K562 (cell line): Measurements from ENCODE around the gene ANKFN1.

Experiments
- ARID4B ChIP-seq: sonication (generic); formaldehyde crosslinking; IDR thresholded peaks from 2 replicates; pipeline ENCODE4 v1.8.0; 2022; ENCODE audit warnings: mild to moderate bottlenecking, missing genetic modification reagents
- BACH1 ChIP-seq: fragments of 200-800 bp; sonication (Bioruptor generic); IDR thresholded peaks from 2 replicates; pipeline ENCODE4 v1.6.1; 2016; ENCODE audit warnings: missing genetic modification characterization, missing compliant biosample characterization
- CBX3 ChIP-seq, 2 experiments: IDR thresholded peaks; 1 replicate in 1 of 2; 2 replicates in 1 of 2; pipeline ENCODE4 v1.6.1; 2012; ENCODE audit warnings: inconsistent platforms in 2 of 2, low read length in 2 of 2, borderline replicate concordance in 1 of 2, control low read depth in 1 of 2
- HCFC1 ChIP-seq: IDR thresholded peaks from 2 replicates; pipeline ENCODE4 v1.6.1; 2012; ENCODE audit warnings: low read depth, low read length, improper control_type of control experiment
- MYC ChIP-seq, 2 experiments: fragments of 250-450 bp in 1 of 2; sonication (Bioruptor Pico) in 1 of 2; IDR thresholded peaks; 2 replicates each; pipeline versions ENCODE4 v1.5.1 to v1.6.1; 2012 to 2021; ENCODE audit warnings: low read depth in 2 of 2, borderline replicate concordance in 1 of 2, improper control_type of control experiment in 1 of 2, low read length in 1 of 2, mild to moderate bottlenecking in 1 of 2, moderate library complexity in 1 of 2
- POLR2A ChIP-seq: fragments of 450-650 bp; conservative IDR thresholded peaks from 2 replicates; pipeline ENCODE4 v1.6.1; 2016
- ZNF239 ChIP-seq: fragments of 250-450 bp; sonication (Bioruptor Pico); IDR thresholded peaks from 2 replicates; pipeline ENCODE4 v1.4.0; 2020; ENCODE audit warnings: mild to moderate bottlenecking
- ZNF3 ChIP-seq: fragments of 250-450 bp; sonication (Bioruptor Pico); IDR thresholded peaks from 2 replicates; pipeline ENCODE4 v1.5.0; 2021; ENCODE audit warnings: mild to moderate bottlenecking, moderate library complexity
- TF ChIP-seq, protein P1 (sequence below): fragments of 250-450 bp; sonication (Bioruptor Pico); IDR thresholded peaks from 2 replicates; pipeline ENCODE4 v1.8.0; 2021; ENCODE audit warnings: moderate library complexity, mild to moderate bottlenecking, inconsistent platforms
- TF ChIP-seq, protein P2 (sequence below), 2 experiments: fragments of 450-650 bp; formaldehyde crosslinking in 1 of 2; IDR thresholded peaks; 2 replicates each; pipeline versions ENCODE4 v1.4.0 to v1.6.1; 2014 to 2020; ENCODE audit warnings: mild to moderate bottlenecking in 2 of 2, borderline replicate concordance in 1 of 2, low read depth in 1 of 2
- TF ChIP-seq, protein P3 (sequence below), 3 experiments: IDR thresholded peaks in 2 of 3; conservative IDR thresholded peaks in 1 of 3; 2 replicates each; pipeline ENCODE4 v1.5.1; 2011 to 2012; ENCODE audit warnings: low read length in 3 of 3, mild to moderate bottlenecking in 3 of 3, control low read depth in 2 of 3, improper control_type of control experiment in 1 of 3, inconsistent platforms in 1 of 3, low read depth in 1 of 3, mixed read lengths in 1 of 3, moderate library complexity in 1 of 3; ENCODE audit not compliant: insufficient read depth in 2 of 3

GRCh38 chr17:56497132-56497531 lies 343.9 kb downstream of the ANKFN1 start:
- TF ChIP-seq POLR2A (no peak), ARID4B (CRISPR knock-in tag) (no peak), ZNF239 (CRISPR knock-in tag) (no peak), HCFC1 (no peak), BACH1 (no peak), CBX3 (IDR thresholded peaks at IDR 0.05; ENCODE audit: borderline replicate concordance in 1 of 2, low read length in 2 of 2) (no peak), ZNF3 (CRISPR knock-in tag) (no peak), MYC (IDR thresholded peaks at IDR 0.05; ENCODE audit: low read depth, low read length) (no peak), MYC (CRISPR knock-in tag; IDR thresholded peaks at IDR 0.05; ENCODE audit: borderline replicate concordance, low read depth) (no peak)
- TF ChIP-seq, protein P1, sequence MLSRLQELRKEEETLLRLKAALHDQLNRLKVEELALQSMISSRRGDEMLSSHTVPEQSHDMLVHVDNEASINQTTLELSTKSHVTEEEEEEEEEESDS (CRISPR knock-in tag): no peak
- TF ChIP-seq, protein P2, sequence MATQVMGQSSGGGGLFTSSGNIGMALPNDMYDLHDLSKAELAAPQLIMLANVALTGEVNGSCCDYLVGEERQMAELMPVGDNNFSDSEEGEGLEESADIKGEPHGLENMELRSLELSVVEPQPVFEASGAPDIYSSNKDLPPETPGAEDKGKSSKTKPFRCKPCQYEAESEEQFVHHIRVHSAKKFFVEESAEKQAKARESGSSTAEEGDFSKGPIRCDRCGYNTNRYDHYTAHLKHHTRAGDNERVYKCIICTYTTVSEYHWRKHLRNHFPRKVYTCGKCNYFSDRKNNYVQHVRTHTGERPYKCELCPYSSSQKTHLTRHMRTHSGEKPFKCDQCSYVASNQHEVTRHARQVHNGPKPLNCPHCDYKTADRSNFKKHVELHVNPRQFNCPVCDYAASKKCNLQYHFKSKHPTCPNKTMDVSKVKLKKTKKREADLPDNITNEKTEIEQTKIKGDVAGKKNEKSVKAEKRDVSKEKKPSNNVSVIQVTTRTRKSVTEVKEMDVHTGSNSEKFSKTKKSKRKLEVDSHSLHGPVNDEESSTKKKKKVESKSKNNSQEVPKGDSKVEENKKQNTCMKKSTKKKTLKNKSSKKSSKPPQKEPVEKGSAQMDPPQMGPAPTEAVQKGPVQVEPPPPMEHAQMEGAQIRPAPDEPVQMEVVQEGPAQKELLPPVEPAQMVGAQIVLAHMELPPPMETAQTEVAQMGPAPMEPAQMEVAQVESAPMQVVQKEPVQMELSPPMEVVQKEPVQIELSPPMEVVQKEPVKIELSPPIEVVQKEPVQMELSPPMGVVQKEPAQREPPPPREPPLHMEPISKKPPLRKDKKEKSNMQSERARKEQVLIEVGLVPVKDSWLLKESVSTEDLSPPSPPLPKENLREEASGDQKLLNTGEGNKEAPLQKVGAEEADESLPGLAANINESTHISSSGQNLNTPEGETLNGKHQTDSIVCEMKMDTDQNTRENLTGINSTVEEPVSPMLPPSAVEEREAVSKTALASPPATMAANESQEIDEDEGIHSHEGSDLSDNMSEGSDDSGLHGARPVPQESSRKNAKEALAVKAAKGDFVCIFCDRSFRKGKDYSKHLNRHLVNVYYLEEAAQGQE (IDR thresholded peaks at IDR 0.05; ENCODE audit: borderline replicate concordance): no peak
- TF ChIP-seq, protein P2 (CRISPR knock-in tag; IDR thresholded peaks at IDR 0.05; ENCODE audit: low read depth): no peak
- TF ChIP-seq, protein P3, sequence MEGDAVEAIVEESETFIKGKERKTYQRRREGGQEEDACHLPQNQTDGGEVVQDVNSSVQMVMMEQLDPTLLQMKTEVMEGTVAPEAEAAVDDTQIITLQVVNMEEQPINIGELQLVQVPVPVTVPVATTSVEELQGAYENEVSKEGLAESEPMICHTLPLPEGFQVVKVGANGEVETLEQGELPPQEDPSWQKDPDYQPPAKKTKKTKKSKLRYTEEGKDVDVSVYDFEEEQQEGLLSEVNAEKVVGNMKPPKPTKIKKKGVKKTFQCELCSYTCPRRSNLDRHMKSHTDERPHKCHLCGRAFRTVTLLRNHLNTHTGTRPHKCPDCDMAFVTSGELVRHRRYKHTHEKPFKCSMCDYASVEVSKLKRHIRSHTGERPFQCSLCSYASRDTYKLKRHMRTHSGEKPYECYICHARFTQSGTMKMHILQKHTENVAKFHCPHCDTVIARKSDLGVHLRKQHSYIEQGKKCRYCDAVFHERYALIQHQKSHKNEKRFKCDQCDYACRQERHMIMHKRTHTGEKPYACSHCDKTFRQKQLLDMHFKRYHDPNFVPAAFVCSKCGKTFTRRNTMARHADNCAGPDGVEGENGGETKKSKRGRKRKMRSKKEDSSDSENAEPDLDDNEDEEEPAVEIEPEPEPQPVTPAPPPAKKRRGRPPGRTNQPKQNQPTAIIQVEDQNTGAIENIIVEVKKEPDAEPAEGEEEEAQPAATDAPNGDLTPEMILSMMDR (IDR thresholded peaks at IDR 0.05 in 2 of 3, conservative IDR thresholded peaks at IDR 0.05 in 1 of 3; ENCODE audit: insufficient read depth in 2 of 3, low read depth in 1 of 3, low read length in 3 of 3): no peak
